A673 (cell line): ENCODE measurements around the gene TCL1A. TPM values are rescaled to one million over a fixed set of nuclear protein-coding genes. Genes with fewer than 3 reads are reported as not detected.

Experiments
- BruUV-seq: library from RNA; stranded (reverse); fragments of 400-500 nt; replicated peaks from 2 replicates; lab custom pipeline; 2021; lab: Mats Ljungman, UMichigan
- CTCF ChIA-PET: fragments of 300-600 bp; sonication (Branson Sonifier 250); formaldehyde crosslinking; loops from one replicate; lab custom pipeline; 2022; ENCODE audit warnings: antibody characterized with exemption; lab: Charles Lee
- POLR2A ChIA-PET: fragments of 300-600 bp; sonication (Branson Sonifier 250); formaldehyde crosslinking; loops from one replicate; lab custom pipeline; 2022; ENCODE audit warnings: antibody characterized with exemption; ENCODE audit not compliant: low non-redundant PET; lab: Charles Lee
- DNase-seq: peaks from one replicate; pipeline ENCODE4 v3.0.0-alpha.2; 2015; ENCODE audit warnings: low spot score
- H3K27ac ChIP-seq: fragments of 200-600 bp; sonication (generic); 2 replicates; pipeline ENCODE4 v1.5.1; 2016; ENCODE audit warnings: mixed run types, low read depth, mild to moderate bottlenecking, mixed read lengths, antibody characterized with exemption, low read length; ENCODE audit not compliant: poor library complexity, severe bottlenecking
- H3K27me3 ChIP-seq: fragments of 200-600 bp; sonication (generic); replicated peaks from 2 replicates; pipeline ENCODE4 v1.6.1; 2017; ENCODE audit warnings: mixed run types, low read depth, mild to moderate bottlenecking, mixed read lengths, antibody characterized with exemption, low read length; ENCODE audit not compliant: insufficient read depth, poor library complexity
- H3K36me3 ChIP-seq: fragments of 200-600 bp; sonication (generic); 2 replicates; pipeline ENCODE4 v1.6.1; 2016; ENCODE audit warnings: mixed run types, mild to moderate bottlenecking, mixed read lengths, antibody characterized with exemption, low read length; ENCODE audit not compliant: insufficient read depth, poor library complexity, severe bottlenecking
- H3K4me1 ChIP-seq: fragments of 200-600 bp; sonication (generic); 2 replicates; pipeline ENCODE4 v1.6.1; 2017; ENCODE audit warnings: mixed run types, mild to moderate bottlenecking, mixed read lengths, antibody characterized with exemption, low read length; ENCODE audit not compliant: insufficient read depth, poor library complexity, severe bottlenecking
- H3K4me3 ChIP-seq: fragments of 200-600 bp; sonication (generic); 2 replicates; pipeline ENCODE4 v1.5.1; 2016; ENCODE audit warnings: low read depth, mixed run types, mild to moderate bottlenecking, mixed read lengths, low read length; ENCODE audit not compliant: poor library complexity, severe bottlenecking
- H3K9me3 ChIP-seq: fragments of 200-600 bp; sonication (generic); 2 replicates; pipeline ENCODE4 v1.6.1; 2016; ENCODE audit warnings: mixed run types, low read depth, mild to moderate bottlenecking, mixed read lengths, antibody characterized with exemption, low read length; ENCODE audit not compliant: poor library complexity, severe bottlenecking
- CTCF ChIP-seq: fragments of 300-800, 200-600 bp; sonication (generic); conservative IDR thresholded peaks from 2 replicates; pipeline ENCODE4 v1.5.1; 2017; ENCODE audit warnings: low read depth, mild to moderate bottlenecking, antibody characterized with exemption, low read length, moderate library complexity, mixed read lengths
- EZH2 ChIP-seq: fragments of 200-600 bp; sonication (generic); IDR thresholded peaks from 2 replicates; pipeline ENCODE4 v1.6.1; 2017; ENCODE audit warnings: borderline replicate concordance, low read depth, mild to moderate bottlenecking, mixed read lengths, antibody characterized with exemption, low read length; ENCODE audit not compliant: poor library complexity, severe bottlenecking
- intact Hi-C: fragments of 100-400 bp; cut with micrococcal nuclease; formaldehyde crosslinking; loops from one replicate; pipeline ENCODE4 v1.10.0; 2022; ENCODE audit not compliant: unreplicated experiment
- total RNA-seq: library from RNA; stranded (reverse); gene quantifications from 2 replicates; pipeline ENCODE4 v1.2.3, GENCODE V29; 2021

TCL1A gene
- total RNA-seq, 1 experiment from 2014 or later = not detected

GRCh38 chr14:95760596-95760995, 46.7 kb upstream of the TCL1A start:
- no peak for DNase-seq
- intact Hi-C loops = no loop called here
- peaks cover 53% of the 10 kb centered on the region for H3K27me3 ChIP-seq
- no peak overlapping the region for H3K4me3 ChIP-seq
- H3K4me1 ChIP-seq = no peaks in the 10 kb centered on the region
- POLR2A ChIA-PET = no interaction called here
- H3K9me3 ChIP-seq = no peaks in the 10 kb centered on the region
- TF ChIP-seq EZH2 = no peak
- TF ChIP-seq CTCF = no peak
- CTCF ChIA-PET = no interaction called here
- H3K36me3 ChIP-seq = no peaks in the 10 kb centered on the region
- no peak overlapping the region for H3K27ac ChIP-seq
- no TSS peak for BruUV-seq

- Histone ChIP-seq H3K4me3 (no peak overlapping the region), H3K27ac (no peak overlapping the region), H3K9me3 (no peaks in the 10 kb centered on the region), H3K27me3 (peaks cover 56% of the 10 kb centered on the region), H3K36me3 (no peaks in the 10 kb centered on the region), H3K4me1 (no peaks in the 10 kb centered on the region)
- CTCF ChIA-PET = no interaction called here
- DNase-seq = no peak
- POLR2A ChIA-PET = no interaction called here
- intact Hi-C loops = no loop called here
- TF ChIP-seq EZH2 = no peak
- TF ChIP-seq CTCF = no peak
- no TSS peak for BruUV-seq
Measured at GRCh38 chr14:95759941-95760340, 46.0 kb upstream of the TCL1A start.

GRCh38 chr14:95758331-95758730, 44.4 kb upstream of the TCL1A start:
- BruUV-seq = no TSS peak

More at GRCh38 chr14:95758331-95758730, 44.4 kb upstream of the TCL1A start:
- Histone ChIP-seq H3K36me3 (no peaks in the 10 kb centered on the region), H3K4me3 (no peak overlapping the region), H3K27me3 (peaks cover 59% of the 10 kb centered on the region), H3K27ac (no peak overlapping the region), H3K9me3 (no peaks in the 10 kb centered on the region), H3K4me1 (no peaks in the 10 kb centered on the region)
- ChIA-PET POLR2A (no interaction called here), CTCF (no interaction called here)
- DNase-seq = no peak
- TF ChIP-seq CTCF (no peak), EZH2 (no peak)
- intact Hi-C loops = no loop called here
